ENCODE measurements around the gene TET1.
"Not testable (repeated sequence)": the region's sequence is repeated elsewhere in the genome, so short reads cannot be mapped to it uniquely, and the experiment has no call there.

The TET1 gene

GRCh38 chr10:68560186-68560942 lies at the start of gene TET1:
TET1 (plus strand) TSS chr10:68560337; CDS start chr10:68572339, 12,002 bp downstream.
- Histone ChIP-seq H3K4me1 (ENCODE audit: control insufficient read depth in 5 of 5, insufficient read depth in 5 of 5, low read length in 5 of 5) (peaks cover 0 to 41% (median 36%) of the 10 kb centered on the region in 5 donors), H3K4me3 (ENCODE audit: low read depth in 1 of 5, low read length in 5 of 5) (peak within 1 kb of the TSS; percentile 78 to 91 (median 89)), H3K27ac (ENCODE audit: low read depth, low read length) (no peak within 1 kb of the TSS), H3K9me3 (ENCODE audit: control insufficient read depth in 5 of 5, low read length in 5 of 5) (no peaks in the 10 kb centered on the region), H3K9ac (ENCODE audit: low read length in 5 of 5) (peak within 1 kb of the TSS; percentile 38 to 87 (median 66)), H3K36me3 (ENCODE audit: control insufficient read depth in 5 of 5, insufficient read depth in 5 of 5, low read length in 5 of 5) (no peaks in the 10 kb centered on the region), H3K27me3 (ENCODE audit: control insufficient read depth in 5 of 5, insufficient read depth in 4 of 5, low read length in 5 of 5) (peaks cover 0 to 3% (median 0%) of the 10 kb centered on the region in 5 donors)

GRCh38 chr10:68516216-68516615 lies 43.9 kb upstream of the TET1 start:
- H3K27me3 ChIP-seq (ENCODE audit: control insufficient read depth in 5 of 5, insufficient read depth in 4 of 5, low read length in 5 of 5); H3K4me3 ChIP-seq (ENCODE audit: low read depth in 1 of 5, low read length in 5 of 5); H3K9ac ChIP-seq (ENCODE audit: low read length in 5 of 5); H3K27ac ChIP-seq (ENCODE audit: low read depth, low read length); H3K9me3 ChIP-seq (ENCODE audit: control insufficient read depth in 5 of 5, low read length in 5 of 5); H3K4me1 ChIP-seq (ENCODE audit: control insufficient read depth in 5 of 5, insufficient read depth in 5 of 5, low read length in 5 of 5): not testable (repeated sequence)
- peaks cover 3 to 22% (median 9%) of the 10 kb centered on the region in 5 donors for H3K36me3 ChIP-seq (ENCODE audit: control insufficient read depth in 5 of 5, insufficient read depth in 5 of 5, low read length in 5 of 5)

- H3K9ac ChIP-seq (ENCODE audit: low read length in 5 of 5): no peak overlapping the region
- H3K4me3 ChIP-seq (ENCODE audit: low read depth in 1 of 5, low read length in 5 of 5): no peak overlapping the region
- H3K9me3 ChIP-seq (ENCODE audit: control insufficient read depth in 5 of 5, low read length in 5 of 5): no peaks in the 10 kb centered on the region
- peaks cover 2 to 24% (median 9%) of the 10 kb centered on the region in 5 donors for H3K36me3 ChIP-seq (ENCODE audit: control insufficient read depth in 5 of 5, insufficient read depth in 5 of 5, low read length in 5 of 5)
- peaks cover 0 to 5% (median 0%) of the 10 kb centered on the region in 5 donors for H3K4me1 ChIP-seq (ENCODE audit: control insufficient read depth in 5 of 5, insufficient read depth in 5 of 5, low read length in 5 of 5)
- no peaks in the 10 kb centered on the region for H3K27me3 ChIP-seq (ENCODE audit: control insufficient read depth in 5 of 5, insufficient read depth in 4 of 5, low read length in 5 of 5)
- no peak overlapping the region for H3K27ac ChIP-seq (ENCODE audit: low read depth, low read length)
Observed at GRCh38 chr10:68516766-68517165, 43.4 kb upstream of the TET1 start.

- Histone ChIP-seq H3K27ac (ENCODE audit: low read depth, low read length) (no peak overlapping the region), H3K9ac (ENCODE audit: low read length in 5 of 5) (no peak overlapping the region), H3K27me3 (ENCODE audit: control insufficient read depth in 5 of 5, insufficient read depth in 4 of 5, low read length in 5 of 5) (no peaks in the 10 kb centered on the region), H3K4me1 (ENCODE audit: control insufficient read depth in 5 of 5, insufficient read depth in 5 of 5, low read length in 5 of 5) (peaks cover 0 to 5% (median 2%) of the 10 kb centered on the region in 5 donors), H3K36me3 (ENCODE audit: control insufficient read depth in 5 of 5, insufficient read depth in 5 of 5, low read length in 5 of 5) (peaks cover 2 to 27% (median 9%) of the 10 kb centered on the region in 5 donors), H3K9me3 (ENCODE audit: control insufficient read depth in 5 of 5, low read length in 5 of 5) (no peaks in the 10 kb centered on the region), H3K4me3 (ENCODE audit: low read depth in 1 of 5, low read length in 5 of 5) (no peak overlapping the region)
Observed at GRCh38 chr10:68517188-68517587, 42.9 kb upstream of the TET1 start.

- H3K4me1 ChIP-seq (ENCODE audit: control insufficient read depth in 5 of 5, insufficient read depth in 5 of 5, low read length in 5 of 5): peaks cover 0 to 17% (median 5%) of the 10 kb centered on the region in 5 donors
- H3K9me3 ChIP-seq (ENCODE audit: control insufficient read depth in 5 of 5, low read length in 5 of 5); H3K9ac ChIP-seq (ENCODE audit: low read length in 5 of 5); H3K27ac ChIP-seq (ENCODE audit: low read depth, low read length); H3K27me3 ChIP-seq (ENCODE audit: control insufficient read depth in 5 of 5, insufficient read depth in 4 of 5, low read length in 5 of 5); H3K4me3 ChIP-seq (ENCODE audit: low read depth in 1 of 5, low read length in 5 of 5): not testable (repeated sequence)
- H3K36me3 ChIP-seq (ENCODE audit: control insufficient read depth in 5 of 5, insufficient read depth in 5 of 5, low read length in 5 of 5): peaks cover 0 to 20% (median 9%) of the 10 kb centered on the region in 5 donors
Observed at GRCh38 chr10:68518609-68519008, 41.5 kb upstream of the TET1 start.

- not testable (repeated sequence) for H3K27ac ChIP-seq (ENCODE audit: low read depth, low read length); H3K9me3 ChIP-seq (ENCODE audit: control insufficient read depth in 5 of 5, low read length in 5 of 5); H3K4me3 ChIP-seq (ENCODE audit: low read depth in 1 of 5, low read length in 5 of 5); H3K36me3 ChIP-seq (ENCODE audit: control insufficient read depth in 5 of 5, insufficient read depth in 5 of 5, low read length in 5 of 5); H3K27me3 ChIP-seq (ENCODE audit: control insufficient read depth in 5 of 5, insufficient read depth in 4 of 5, low read length in 5 of 5); H3K9ac ChIP-seq (ENCODE audit: low read length in 5 of 5)
- H3K4me1 ChIP-seq (ENCODE audit: control insufficient read depth in 5 of 5, insufficient read depth in 5 of 5, low read length in 5 of 5): peaks cover 0 to 31% (median 23%) of the 10 kb centered on the region in 5 donors
Observed at GRCh38 chr10:68525490-68526038, 34.6 kb upstream of the TET1 start.

GRCh38 chr10:68526634-68527307 lies 33.4 kb upstream of the TET1 start:
- Histone ChIP-seq H3K9ac (ENCODE audit: low read length in 5 of 5) (peak overlapping the region; percentile 85 to 97 (median 92)), H3K36me3 (ENCODE audit: control insufficient read depth in 5 of 5, insufficient read depth in 5 of 5, low read length in 5 of 5) (peaks cover 0 to 3% (median 0%) of the 10 kb centered on the region in 5 donors), H3K4me3 (ENCODE audit: low read depth in 1 of 5, low read length in 5 of 5) (peak overlapping the region; percentile 84 to 97 (median 95)), H3K9me3 (ENCODE audit: control insufficient read depth in 5 of 5, low read length in 5 of 5) (no peaks in the 10 kb centered on the region), H3K4me1 (ENCODE audit: control insufficient read depth in 5 of 5, insufficient read depth in 5 of 5, low read length in 5 of 5) (peaks cover 0 to 31% (median 23%) of the 10 kb centered on the region in 5 donors), H3K27me3 (ENCODE audit: control insufficient read depth in 5 of 5, insufficient read depth in 4 of 5, low read length in 5 of 5) (no peaks in the 10 kb centered on the region), H3K27ac (ENCODE audit: low read depth, low read length) (peak overlapping the region; percentile 97)

GRCh38 chr10:68536973-68537372 lies 23.2 kb upstream of the TET1 start:
- no peaks in the 10 kb centered on the region for H3K9me3 ChIP-seq (ENCODE audit: control insufficient read depth in 5 of 5, low read length in 5 of 5)
- H3K36me3 ChIP-seq (ENCODE audit: control insufficient read depth in 5 of 5, insufficient read depth in 5 of 5, low read length in 5 of 5): no peaks in the 10 kb centered on the region
- no peak overlapping the region for H3K27ac ChIP-seq (ENCODE audit: low read depth, low read length)
- no peak overlapping the region for H3K4me3 ChIP-seq (ENCODE audit: low read depth in 1 of 5, low read length in 5 of 5)
- no peak overlapping the region for H3K9ac ChIP-seq (ENCODE audit: low read length in 5 of 5)
- H3K27me3 ChIP-seq (ENCODE audit: control insufficient read depth in 5 of 5, insufficient read depth in 4 of 5, low read length in 5 of 5): no peaks in the 10 kb centered on the region
- H3K4me1 ChIP-seq (ENCODE audit: control insufficient read depth in 5 of 5, insufficient read depth in 5 of 5, low read length in 5 of 5): peaks cover 0 to 12% (median 4%) of the 10 kb centered on the region in 5 donors

GRCh38 chr10:68537796-68538195 lies 22.3 kb upstream of the TET1 start:
- no peaks in the 10 kb centered on the region for H3K36me3 ChIP-seq (ENCODE audit: control insufficient read depth in 5 of 5, insufficient read depth in 5 of 5, low read length in 5 of 5)
- no peak overlapping the region for H3K9ac ChIP-seq (ENCODE audit: low read length in 5 of 5)
- peaks cover 0 to 20% (median 13%) of the 10 kb centered on the region in 5 donors for H3K4me1 ChIP-seq (ENCODE audit: control insufficient read depth in 5 of 5, insufficient read depth in 5 of 5, low read length in 5 of 5)
- no peaks in the 10 kb centered on the region for H3K27me3 ChIP-seq (ENCODE audit: control insufficient read depth in 5 of 5, insufficient read depth in 4 of 5, low read length in 5 of 5)
- no peak overlapping the region for H3K4me3 ChIP-seq (ENCODE audit: low read depth in 1 of 5, low read length in 5 of 5)
- no peaks in the 10 kb centered on the region for H3K9me3 ChIP-seq (ENCODE audit: control insufficient read depth in 5 of 5, low read length in 5 of 5)
- no peak overlapping the region for H3K27ac ChIP-seq (ENCODE audit: low read depth, low read length)
